Calu3 (cell line): ENCODE measurements around the gene AQP12A. TPM values are rescaled to one million over a fixed set of nuclear protein-coding genes. Genes with fewer than 3 reads are reported as not detected.

ENCODE experiments used
- BruUV-seq: library from RNA; stranded (reverse); fragments of 400-500 nt; replicated peaks from 2 replicates; lab custom pipeline; 2021; lab: Mats Ljungman, UMichigan
- CTCF ChIA-PET: fragments of 300-600 bp; sonication (Branson Sonifier 250); formaldehyde crosslinking; loops from one replicate; lab custom pipeline; 2022; ENCODE audit warnings: antibody characterized with exemption; lab: Charles Lee
- DNase-seq: peaks from one replicate; pipeline ENCODE4 v3.0.0; 2022
- H3K27ac Mint-ChIP-seq: one replicate; pipeline ENCODE4 v1.8.0; 2022; ENCODE audit warnings: mixed read lengths; ENCODE audit not compliant: unreplicated experiment
- H3K27me3 Mint-ChIP-seq: one replicate; pipeline ENCODE4 v1.8.0; 2022; ENCODE audit warnings: mixed read lengths; ENCODE audit not compliant: unreplicated experiment
- H3K36me3 Mint-ChIP-seq: one replicate; pipeline ENCODE4 v1.8.0; 2022; ENCODE audit warnings: mild to moderate bottlenecking, moderate library complexity, mixed read lengths; ENCODE audit not compliant: insufficient read depth, unreplicated experiment
- H3K4me1 Mint-ChIP-seq: one replicate; pipeline ENCODE4 v1.8.0; 2022; ENCODE audit warnings: mild to moderate bottlenecking, low read depth, mixed read lengths; ENCODE audit not compliant: unreplicated experiment
- H3K4me3 Mint-ChIP-seq: one replicate; pipeline ENCODE4 v1.8.0; 2022; ENCODE audit warnings: mild to moderate bottlenecking, low read depth, moderate library complexity, mixed read lengths; ENCODE audit not compliant: unreplicated experiment
- H3K9me3 Mint-ChIP-seq: one replicate; pipeline ENCODE4 v1.8.0; 2022; ENCODE audit warnings: low read depth, mixed read lengths; ENCODE audit not compliant: unreplicated experiment
- intact Hi-C: fragments of 100-400 bp; cut with micrococcal nuclease; formaldehyde crosslinking; loops from one replicate; pipeline ENCODE4 v1.10.0; 2022; ENCODE audit not compliant: unreplicated experiment
- total RNA-seq: library from RNA; stranded (reverse); gene quantifications from 2 replicates; pipeline ENCODE4 v1.2.3, GENCODE V29; 2022
- TF ChIP-seq, protein P1 (sequence below): fragments of 200-600 bp; IDR thresholded peaks from one replicate; pipeline ENCODE4 v1.8.0; 2022; ENCODE audit warnings: antibody characterized with exemption; ENCODE audit not compliant: unreplicated experiment

The AQP12A gene
- total RNA-seq, 1 experiment from 2014 or later: not detected

DNA sequence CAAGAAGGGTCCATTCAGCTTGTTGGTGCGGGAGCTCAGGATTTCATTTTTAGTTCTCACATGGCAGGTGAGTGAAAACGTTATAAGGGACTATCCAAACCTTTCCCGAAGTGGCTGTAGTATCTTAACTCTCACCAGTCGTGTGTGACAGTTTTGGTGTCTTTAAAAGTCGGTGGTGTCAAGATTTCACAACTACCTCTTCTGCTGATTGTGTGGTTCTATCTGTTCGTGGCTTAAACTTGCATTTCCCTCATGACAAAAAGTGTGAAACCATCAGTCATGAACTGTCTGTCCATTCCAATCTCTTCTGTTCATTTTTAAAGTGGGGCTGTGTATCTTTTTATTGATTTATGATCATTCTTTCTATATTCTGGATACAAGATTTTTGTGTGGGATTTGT is 5.2 kb upstream of the AQP12A start:
- Mint-ChIP-seq H3K27ac (no peak overlapping the region), H3K27me3 (no peaks in the 10 kb centered on the region), H3K4me1 (peaks cover 13% of the 10 kb centered on the region), H3K4me3 (no peak overlapping the region), H3K9me3 (no peaks in the 10 kb centered on the region), H3K36me3 (no peaks in the 10 kb centered on the region)
- TF ChIP-seq, protein P1, sequence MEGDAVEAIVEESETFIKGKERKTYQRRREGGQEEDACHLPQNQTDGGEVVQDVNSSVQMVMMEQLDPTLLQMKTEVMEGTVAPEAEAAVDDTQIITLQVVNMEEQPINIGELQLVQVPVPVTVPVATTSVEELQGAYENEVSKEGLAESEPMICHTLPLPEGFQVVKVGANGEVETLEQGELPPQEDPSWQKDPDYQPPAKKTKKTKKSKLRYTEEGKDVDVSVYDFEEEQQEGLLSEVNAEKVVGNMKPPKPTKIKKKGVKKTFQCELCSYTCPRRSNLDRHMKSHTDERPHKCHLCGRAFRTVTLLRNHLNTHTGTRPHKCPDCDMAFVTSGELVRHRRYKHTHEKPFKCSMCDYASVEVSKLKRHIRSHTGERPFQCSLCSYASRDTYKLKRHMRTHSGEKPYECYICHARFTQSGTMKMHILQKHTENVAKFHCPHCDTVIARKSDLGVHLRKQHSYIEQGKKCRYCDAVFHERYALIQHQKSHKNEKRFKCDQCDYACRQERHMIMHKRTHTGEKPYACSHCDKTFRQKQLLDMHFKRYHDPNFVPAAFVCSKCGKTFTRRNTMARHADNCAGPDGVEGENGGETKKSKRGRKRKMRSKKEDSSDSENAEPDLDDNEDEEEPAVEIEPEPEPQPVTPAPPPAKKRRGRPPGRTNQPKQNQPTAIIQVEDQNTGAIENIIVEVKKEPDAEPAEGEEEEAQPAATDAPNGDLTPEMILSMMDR: no peak
- DNase-seq: no peak
- BruUV-seq: no TSS peak
- intact Hi-C loops: no loop called here
- CTCF ChIA-PET: no interaction called here

DNA sequence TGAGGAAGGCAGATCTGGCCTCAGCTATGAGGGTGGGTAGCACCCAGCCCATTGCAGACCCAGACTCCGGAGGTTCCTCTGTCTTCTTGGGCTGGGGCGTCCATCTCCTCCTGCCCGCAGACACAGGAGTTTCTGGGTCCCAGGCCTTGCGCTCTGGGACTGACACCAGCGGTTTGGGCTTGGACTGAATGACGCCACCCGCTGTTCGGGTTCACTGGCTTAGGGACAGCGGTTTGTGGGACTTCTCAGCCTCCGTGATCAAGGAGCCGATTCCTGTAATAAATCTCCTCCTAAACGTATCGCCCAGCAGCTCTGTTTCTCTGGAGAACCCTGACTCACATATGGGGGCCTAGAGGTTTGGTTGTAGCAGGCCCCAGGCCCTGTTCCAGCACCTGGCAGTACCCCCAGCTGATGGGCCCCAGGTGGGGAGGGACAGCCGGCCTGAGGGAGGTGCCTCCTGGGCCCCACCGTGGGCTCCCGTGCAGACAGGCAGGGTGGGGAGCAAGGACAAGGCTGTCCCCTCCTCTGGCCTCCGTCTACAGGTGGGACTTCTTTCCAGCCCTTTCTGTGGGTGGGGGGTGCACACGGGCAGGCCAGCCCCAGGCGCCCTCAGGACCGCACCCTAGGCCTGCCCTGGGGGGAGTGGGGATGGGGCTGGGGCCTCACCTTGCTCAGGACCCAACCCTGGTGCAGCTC is 4.5 kb upstream of the AQP12A start:
- Mint-ChIP-seq H3K27me3 (no peaks in the 10 kb centered on the region), H3K27ac (no peak overlapping the region), H3K36me3 (no peaks in the 10 kb centered on the region), H3K4me1 (peaks cover 13% of the 10 kb centered on the region), H3K9me3 (no peaks in the 10 kb centered on the region), H3K4me3 (no peak overlapping the region)
- DNase-seq: no peak
- BruUV-seq: no TSS peak
- intact Hi-C loops: no loop called here
- TF ChIP-seq, protein P1: no peak
- CTCF ChIA-PET: no interaction called here

DNA sequence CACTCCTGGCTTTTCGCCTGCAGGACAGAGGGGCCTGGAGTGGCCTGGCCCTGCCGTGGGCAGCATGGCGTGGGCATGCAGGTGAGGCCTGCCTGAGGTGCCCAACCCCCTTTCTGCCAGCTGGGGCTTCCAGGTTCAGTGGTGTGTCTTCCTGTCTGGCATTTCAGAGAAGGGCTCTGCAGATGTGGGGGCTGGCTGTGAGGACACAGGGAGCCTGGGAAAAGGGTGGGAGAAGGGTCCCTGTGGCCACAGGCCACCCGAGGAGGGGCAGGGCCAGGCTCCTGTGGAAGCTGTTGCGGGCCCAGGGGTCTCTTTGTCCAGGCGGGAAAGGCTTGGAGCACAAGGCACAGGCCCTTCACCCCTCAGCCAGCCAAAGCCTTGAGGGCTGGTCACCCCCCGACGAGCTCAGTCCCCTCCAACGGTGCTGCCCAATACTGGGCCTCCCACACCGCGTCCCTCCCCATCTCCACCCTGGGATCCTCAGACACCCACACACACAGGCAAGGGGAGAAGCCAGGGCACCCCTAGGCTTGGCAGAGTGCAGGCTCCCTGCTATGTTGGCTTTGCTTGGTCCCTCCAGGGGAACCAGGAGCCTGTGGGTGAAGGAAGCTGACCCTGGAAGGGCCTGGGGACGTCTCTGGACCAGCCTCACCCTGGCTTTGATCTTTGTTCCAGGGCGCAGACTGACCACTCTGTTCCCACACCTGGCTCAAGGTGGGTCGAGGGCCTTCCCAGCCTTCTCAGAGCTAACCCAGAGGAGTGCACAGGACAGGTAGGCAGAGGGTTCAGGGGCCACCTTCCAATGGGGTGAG is 3.7 kb upstream of the AQP12A start:
- TF ChIP-seq, protein P1: no peak
- no peaks in the 10 kb centered on the region for H3K9me3 Mint-ChIP-seq
- H3K27ac Mint-ChIP-seq: no peak overlapping the region
- no peak overlapping the region for H3K4me3 Mint-ChIP-seq
- CTCF ChIA-PET: no interaction called here
- peaks cover under 1% of the 10 kb centered on the region for H3K27me3 Mint-ChIP-seq
- peaks cover 13% of the 10 kb centered on the region for H3K4me1 Mint-ChIP-seq
- BruUV-seq: no TSS peak
- DNase-seq: no peak
- H3K36me3 Mint-ChIP-seq: no peaks in the 10 kb centered on the region
- intact Hi-C loops: no loop called here

DNA sequence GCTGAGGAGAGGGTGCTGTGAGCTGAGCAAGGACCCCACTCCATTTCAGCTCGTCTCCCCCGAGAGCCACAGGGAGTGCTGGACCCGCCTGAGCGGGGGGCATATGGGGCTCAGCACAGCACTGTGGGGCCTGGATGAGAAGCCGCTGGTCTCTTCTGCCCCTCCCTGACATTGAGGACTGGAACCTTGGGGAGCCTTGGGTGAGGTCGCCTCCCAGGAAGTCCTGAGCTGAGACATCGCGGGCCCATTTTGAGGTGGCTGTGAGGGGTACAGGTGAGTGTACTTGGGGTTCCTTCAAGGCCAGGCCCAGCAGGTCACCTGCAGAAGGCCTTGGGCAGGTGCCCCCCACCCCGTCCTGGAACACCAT is 3.1 kb upstream of the AQP12A start:
- DNase-seq: no peak
- Mint-ChIP-seq H3K9me3 (no peaks in the 10 kb centered on the region), H3K36me3 (no peaks in the 10 kb centered on the region), H3K27ac (no peak overlapping the region), H3K4me3 (no peak overlapping the region), H3K27me3 (peaks cover 6% of the 10 kb centered on the region), H3K4me1 (peaks cover 13% of the 10 kb centered on the region)
- CTCF ChIA-PET: no interaction called here
- no TSS peak for BruUV-seq
- intact Hi-C loops: no loop called here
- TF ChIP-seq, protein P1: no peak
